Upper lobe of left lung (tissue), 6 donors: ENCODE results near the gene SEC14L6. TPM values are rescaled to one million over a fixed set of nuclear protein-coding genes. Genes with fewer than 3 reads are reported as not detected.

Experiments
- ATAC-seq, 2 donors: fragments of 200-7000 bp; cut with Tn5 transposase; one replicate each; pipeline ENCODE4 v1.9.1; 2022; ENCODE audit warnings: mild to moderate bottlenecking in 2 of 2, moderate library complexity in 2 of 2; ENCODE audit not compliant: low FRiP score in 2 of 2
- DNase-seq, 2 donors: peaks; one replicate each; pipeline ENCODE4 v3.0.0-alpha.2; 2019 to 2020
- H3K27ac ChIP-seq, 4 donors: fragments of 200-600 bp; sonication (generic); one replicate each; pipeline ENCODE4 v1.5.1; 2016 to 2019
- H3K27me3 ChIP-seq, 4 donors: fragments of 200-600 bp; sonication (generic); one replicate each; pipeline ENCODE4 v1.5.1; 2017 to 2019
- H3K36me3 ChIP-seq, 4 donors: fragments of 200-600 bp; sonication (generic); one replicate each; pipeline ENCODE4 v1.5.1; 2016 to 2019
- H3K4me1 ChIP-seq, 4 donors: fragments of 200-600 bp; sonication (generic); one replicate each; pipeline ENCODE4 v1.5.1; 2018 to 2019
- H3K4me3 ChIP-seq, 4 donors: fragments of 200-600 bp; sonication (generic); one replicate each; pipeline ENCODE4 v1.5.1; 2017 to 2019; ENCODE audit warnings: mild to moderate bottlenecking in 2 of 4, moderate library complexity in 1 of 4
- H3K9me3 ChIP-seq, 4 donors: fragments of 200-600 bp; sonication (generic); one replicate each; pipeline ENCODE4 v1.5.1; 2018 to 2019
- EP300 ChIP-seq, 4 donors: sonication (generic); formaldehyde crosslinking; IDR thresholded peaks; one replicate each; pipeline ENCODE4 v1.5.1; 2017; ENCODE audit warnings: antibody characterized with exemption in 4 of 4, control low read depth in 2 of 4
- POLR2A ChIP-seq, 4 donors: fragments of 450-650 bp; IDR thresholded peaks; one replicate each; pipeline ENCODE4 v1.5.1; 2016 to 2017; ENCODE audit warnings: antibody characterized with exemption in 4 of 4, mild to moderate bottlenecking in 2 of 4
- POLR2AphosphoS5 ChIP-seq, 2 donors: sonication (generic); formaldehyde crosslinking; IDR thresholded peaks; one replicate each; pipeline ENCODE4 v1.5.1; 2017; ENCODE audit warnings: antibody characterized with exemption in 2 of 2
- WGBS, 2 donors: methylation state at CpG; one replicate each; pipeline ENCODE4 v1.1.5; 2017 to 2018; 5-methylcytosine and 5-hydroxymethylcytosine counted together
- total RNA-seq, 6 donors: library from RNA; depleted of rRNA in 4 of 6; stranded (reverse); fragments of >200 nt in 4 of 6; gene quantifications; one replicate each; pipeline versions ENCODE4 v1.1.0 to v1.2.1, GENCODE V29; 2016 to 2021
- TF ChIP-seq, protein P1 (sequence below), 6 experiments: fragments of 450-650 bp in 4 of 6; fragments of 200-600 bp in 2 of 6; sonication (generic) in 2 of 6; IDR thresholded peaks; one replicate each; pipeline ENCODE4 v1.5.1; 2016 to 2019; ENCODE audit warnings: antibody characterized with exemption in 6 of 6
- donor health status: DM: no; HTN: no; CAD: no; lungs with moderate emphysema.
- donor health status: DM: no; HTN: yes; CAD: no; lungs with severe emphysema.

SEC14L6 gene
- total RNA-seq, 6 donors from 2014 or later = 11.4 to 41.3 (median 20.9) TPM

DNA sequence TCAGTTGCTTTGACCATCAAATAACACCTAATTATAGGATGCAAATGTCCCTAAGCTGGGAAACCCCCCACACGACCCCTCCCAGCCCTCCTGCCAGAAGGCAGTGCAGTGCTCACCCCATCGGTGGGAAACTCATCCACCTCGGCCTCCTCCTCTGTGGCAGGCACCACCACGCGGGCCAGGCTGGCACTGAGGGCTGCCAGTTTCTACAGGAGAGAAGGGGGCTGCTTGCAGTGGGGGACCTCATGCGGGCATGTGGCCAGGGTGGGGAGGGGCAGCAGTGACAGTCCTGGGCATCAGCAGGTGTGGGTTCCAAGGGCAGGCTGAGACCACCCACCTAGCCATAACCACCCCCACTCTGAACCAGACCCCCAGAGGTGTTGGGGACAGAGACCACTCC is 34.4 kb upstream of the SEC14L6 start:
- no peak for ATAC-seq
- peak in 1 of 2 donors; percentile 56 for DNase-seq
- no peaks in the 10 kb centered on the region for H3K27me3 ChIP-seq
- H3K4me3 ChIP-seq = no peak overlapping the region
- 74 to 94% methylated on average over 6 of the region's 6 CpGs for WGBS, 2 donors
- no peak overlapping the region for H3K27ac ChIP-seq
- peaks cover 0 to 2% (median under 1%) of the 10 kb centered on the region in 4 donors for H3K4me1 ChIP-seq
- TF ChIP-seq EP300 (IDR thresholded peaks at IDR 0.05) (no peak), POLR2AphosphoS5 (IDR thresholded peaks at IDR 0.05) (no peak), POLR2A (IDR thresholded peaks at IDR 0.05) (no peak)
- TF ChIP-seq, protein P1, sequence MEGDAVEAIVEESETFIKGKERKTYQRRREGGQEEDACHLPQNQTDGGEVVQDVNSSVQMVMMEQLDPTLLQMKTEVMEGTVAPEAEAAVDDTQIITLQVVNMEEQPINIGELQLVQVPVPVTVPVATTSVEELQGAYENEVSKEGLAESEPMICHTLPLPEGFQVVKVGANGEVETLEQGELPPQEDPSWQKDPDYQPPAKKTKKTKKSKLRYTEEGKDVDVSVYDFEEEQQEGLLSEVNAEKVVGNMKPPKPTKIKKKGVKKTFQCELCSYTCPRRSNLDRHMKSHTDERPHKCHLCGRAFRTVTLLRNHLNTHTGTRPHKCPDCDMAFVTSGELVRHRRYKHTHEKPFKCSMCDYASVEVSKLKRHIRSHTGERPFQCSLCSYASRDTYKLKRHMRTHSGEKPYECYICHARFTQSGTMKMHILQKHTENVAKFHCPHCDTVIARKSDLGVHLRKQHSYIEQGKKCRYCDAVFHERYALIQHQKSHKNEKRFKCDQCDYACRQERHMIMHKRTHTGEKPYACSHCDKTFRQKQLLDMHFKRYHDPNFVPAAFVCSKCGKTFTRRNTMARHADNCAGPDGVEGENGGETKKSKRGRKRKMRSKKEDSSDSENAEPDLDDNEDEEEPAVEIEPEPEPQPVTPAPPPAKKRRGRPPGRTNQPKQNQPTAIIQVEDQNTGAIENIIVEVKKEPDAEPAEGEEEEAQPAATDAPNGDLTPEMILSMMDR (IDR thresholded peaks at IDR 0.05) = no peak
- peaks cover 54 to 100% (median 97%) of the 10 kb centered on the region in 4 donors for H3K36me3 ChIP-seq
- no peaks in the 10 kb centered on the region for H3K9me3 ChIP-seq

DNA sequence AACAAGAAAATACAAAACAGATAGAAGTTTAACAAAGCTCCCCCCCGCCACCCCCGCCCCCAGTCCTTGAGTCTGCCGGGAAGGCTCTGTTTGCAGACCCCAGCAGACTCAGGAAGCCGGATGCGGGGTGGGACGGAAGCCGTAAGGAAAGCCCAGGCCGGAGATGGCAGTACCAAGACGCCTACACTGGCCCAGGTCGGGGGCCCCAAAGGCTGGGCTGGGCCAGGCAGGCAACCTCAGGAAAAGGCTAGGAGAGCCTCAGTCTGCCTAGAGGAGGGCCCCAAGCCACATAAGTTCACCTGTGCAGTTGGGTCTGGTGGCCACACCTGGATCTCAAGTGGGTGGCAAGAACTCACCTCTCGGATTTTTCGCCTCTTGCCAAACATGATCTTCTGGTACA is 31.9 kb upstream of the SEC14L6 start:
- Histone ChIP-seq H3K4me1 (peaks cover 9 to 20% (median 15%) of the 10 kb centered on the region in 4 donors), H3K9me3 (no peaks in the 10 kb centered on the region), H3K36me3 (peaks cover 51 to 81% (median 76%) of the 10 kb centered on the region in 4 donors), H3K27ac (no peak overlapping the region), H3K27me3 (no peaks in the 10 kb centered on the region), H3K4me3 (no peak overlapping the region)
- ATAC-seq = no peak
- DNase-seq = peak in 1 of 2 donors; percentile 72
- TF ChIP-seq EP300 (IDR thresholded peaks at IDR 0.05) (no peak), POLR2AphosphoS5 (IDR thresholded peaks at IDR 0.05) (no peak), POLR2A (IDR thresholded peaks at IDR 0.05) (no peak)
- TF ChIP-seq, protein P1 (IDR thresholded peaks at IDR 0.05) = no peak
- WGBS, 2 donors = 81 to 88% methylated on average over 8 to 12 of the region's 12 CpGs

DNA sequence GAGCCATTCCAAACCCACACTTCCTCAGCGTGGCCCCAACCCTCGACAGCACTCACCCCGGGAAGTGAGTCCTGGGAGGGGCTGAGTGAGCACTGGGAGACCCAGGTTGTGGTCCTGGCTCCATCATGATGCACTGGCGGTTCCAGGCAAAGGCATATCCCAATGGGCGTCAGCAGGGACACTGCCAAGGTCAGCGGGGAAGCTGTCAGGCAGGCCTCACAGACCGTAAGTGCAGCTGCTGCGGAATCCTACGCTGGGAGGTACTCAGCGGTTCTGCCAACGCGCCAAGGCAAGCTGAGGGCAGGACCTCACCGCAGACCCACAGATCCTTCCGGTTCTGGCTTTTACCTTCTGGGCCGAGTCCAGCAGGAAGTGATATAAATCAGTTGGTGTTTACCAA is 29.3 kb upstream of the SEC14L6 start:
- Histone ChIP-seq H3K4me1 (peaks cover 9 to 21% (median 19%) of the 10 kb centered on the region in 4 donors), H3K9me3 (no peaks in the 10 kb centered on the region), H3K27ac (peak overlapping the region in 2 of 4 donors; percentile 58 to 64), H3K4me3 (no peak overlapping the region), H3K36me3 (peaks cover 40 to 55% (median 50%) of the 10 kb centered on the region in 4 donors), H3K27me3 (no peaks in the 10 kb centered on the region)
- ATAC-seq = no peak
- WGBS, 2 donors = 77 to 86% methylated on average over 14 to 15 of the region's 15 CpGs
- TF ChIP-seq POLR2AphosphoS5 (IDR thresholded peaks at IDR 0.05) (no peak), POLR2A (IDR thresholded peaks at IDR 0.05) (no peak), EP300 (IDR thresholded peaks at IDR 0.05) (no peak)
- TF ChIP-seq, protein P1 (IDR thresholded peaks at IDR 0.05) = no peak
- DNase-seq = no peak

DNA sequence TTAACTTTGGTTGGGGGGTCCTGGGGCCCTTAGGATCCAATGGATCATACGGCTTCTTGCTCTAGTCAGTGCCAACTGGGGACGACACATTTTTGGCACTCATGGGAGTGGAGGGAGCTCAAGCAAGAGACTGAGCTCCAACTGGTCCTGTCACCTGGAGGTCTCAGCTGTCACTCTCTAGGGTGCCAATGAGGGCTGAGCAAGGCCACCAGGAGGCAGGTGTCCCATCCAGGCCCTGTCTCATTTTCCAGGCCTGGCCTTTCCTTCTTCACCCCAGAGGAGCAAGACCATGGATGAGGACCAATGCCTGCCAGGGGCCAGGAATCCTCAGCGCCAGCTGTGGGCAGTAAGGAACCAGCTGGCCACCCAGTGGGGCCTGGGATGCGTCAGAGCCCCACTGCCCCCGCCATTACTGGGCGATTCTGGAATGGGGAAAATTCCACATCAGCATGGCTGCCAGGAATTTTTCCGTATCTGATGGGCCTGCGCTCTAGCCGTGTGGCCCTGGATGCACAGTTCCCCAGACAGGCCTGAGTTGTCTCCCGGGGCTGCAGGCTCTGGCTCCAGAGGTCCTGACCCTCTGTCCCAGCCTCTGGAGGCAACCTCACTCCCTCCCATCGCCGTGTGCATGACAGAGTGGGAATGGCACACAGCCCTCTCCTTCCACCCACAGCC is 28.6 kb upstream of the SEC14L6 start:
- peak; percentile 6 to 55 for TF ChIP-seq POLR2AphosphoS5 (IDR thresholded peaks at IDR 0.05)
- TF ChIP-seq, protein P1 (IDR thresholded peaks at IDR 0.05) = no peak
- Histone ChIP-seq H3K27ac (peak overlapping the region in 3 of 4 donors; percentile 17 to 61 (median 31)), H3K9me3 (no peaks in the 10 kb centered on the region), H3K36me3 (peaks cover 32 to 47% (median 43%) of the 10 kb centered on the region in 4 donors), H3K4me3 (peak overlapping the region in 3 of 4 donors; percentile 23 to 40 (median 35)), H3K27me3 (no peaks in the 10 kb centered on the region), H3K4me1 (peaks cover 9 to 21% (median 19%) of the 10 kb centered on the region in 4 donors)
- ATAC-seq = peak; percentile 31 to 66
- WGBS, 2 donors = 68 to 77% methylated on average over 5 to 12 of the region's 12 CpGs
- DNase-seq = peak in 1 of 2 donors; percentile 26
